Heart left ventricle (tissue), 13 donors: Measurements from ENCODE around the gene EMILIN2.
A peak's percentile ranks its signal among the peaks of the same experiment; 100 is the strongest.

Source experiments
- CTCF ChIP-seq, 12 donors: fragments of 200-600 bp; sonication (generic) in 4 of 12; IDR thresholded peaks; one replicate each; pipeline versions ENCODE4 v1.5.0 to v1.8.0; 2018 to 2022; ENCODE audit warnings: antibody characterized with exemption in 12 of 12, mild to moderate bottlenecking in 5 of 12
- POLR2A ChIP-seq, 2 donors: fragments of 450-650 bp; IDR thresholded peaks; one replicate each; pipeline ENCODE4 v1.6.1; 2017; ENCODE audit warnings: antibody characterized with exemption in 2 of 2, mild to moderate bottlenecking in 2 of 2, moderate library complexity in 2 of 2
- donor health status: ischemic (EF 13 %, LVEDD 7.1; RV severe dilation, severe dysfunction).
- donor health status: DM: no; HTN: yes; CAD: no.
- donor health status: DM: no; HTN: no; CAD: no.
- donor health status: ischemic (EF 25% LVEDD 6.9; RV normal size, moderate dysfunction).
- donor health status: ischemic (EF 25% LVEDD 5.7; RV mildly dilated, moderate dysfunction).
- donor health status: ischemic (EF 35%, LVEDD 5.7; RV mildly dilated, moderate dysfunction).
- donor health status: nonischemic (EF 11% LVEDD 7.7; RV severe dilation, severe dysfunction).
- donor health status: DM: yes; HTN: yes; CAD: no.
- donor health status: PGD.
- donor health status: ischemic (EF 29% LVEDD 5.4; RV normal size, mild dysfunction).
- donor health status: nonischemic (EF 23%, LVEDD 6.1; RV moderate dilation, normal function).

GRCh38 chr18:2948038-2948437, 101.2 kb downstream of the EMILIN2 start:
- TF ChIP-seq CTCF (IDR thresholded peaks at IDR 0.05), result peak in 8 of 12 donors; percentile 11 to 45 (median 31)
- TF ChIP-seq POLR2A (IDR thresholded peaks at IDR 0.05), result no peak
